ENCODE measurements around the gene TBCD.

Gene TBCD

DNA sequence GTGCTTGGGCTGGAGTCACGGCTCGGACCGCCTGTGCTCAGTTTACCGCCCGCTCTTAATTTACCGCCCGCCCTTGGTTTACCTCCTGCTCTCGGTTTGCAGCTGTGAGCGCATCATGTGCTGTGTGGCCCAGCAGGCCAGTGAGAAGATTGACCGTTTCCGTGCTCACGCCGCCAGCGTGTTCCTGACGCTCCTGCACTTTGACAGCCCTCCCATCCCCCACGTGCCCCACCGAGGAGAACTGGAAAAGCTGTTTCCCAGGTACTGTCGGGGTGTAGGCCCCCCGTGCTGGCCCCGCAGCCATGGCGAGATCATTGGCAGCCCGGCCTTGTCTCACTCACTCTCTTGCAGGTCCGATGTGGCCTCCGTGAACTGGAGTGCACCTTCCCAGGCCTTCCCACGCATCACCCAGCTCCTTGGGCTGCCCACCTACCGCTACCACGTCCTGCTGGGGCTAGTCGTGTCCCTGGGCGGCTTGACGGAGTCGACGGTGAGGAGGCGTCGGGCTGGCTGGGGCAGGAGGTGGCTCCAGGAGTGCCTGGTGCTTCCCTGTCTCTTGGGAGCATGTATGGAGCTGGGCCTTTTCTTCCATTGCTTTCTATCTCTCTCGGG is 177.3 kb downstream of the TBCD start:
- TF ChIP-seq, protein P1, sequence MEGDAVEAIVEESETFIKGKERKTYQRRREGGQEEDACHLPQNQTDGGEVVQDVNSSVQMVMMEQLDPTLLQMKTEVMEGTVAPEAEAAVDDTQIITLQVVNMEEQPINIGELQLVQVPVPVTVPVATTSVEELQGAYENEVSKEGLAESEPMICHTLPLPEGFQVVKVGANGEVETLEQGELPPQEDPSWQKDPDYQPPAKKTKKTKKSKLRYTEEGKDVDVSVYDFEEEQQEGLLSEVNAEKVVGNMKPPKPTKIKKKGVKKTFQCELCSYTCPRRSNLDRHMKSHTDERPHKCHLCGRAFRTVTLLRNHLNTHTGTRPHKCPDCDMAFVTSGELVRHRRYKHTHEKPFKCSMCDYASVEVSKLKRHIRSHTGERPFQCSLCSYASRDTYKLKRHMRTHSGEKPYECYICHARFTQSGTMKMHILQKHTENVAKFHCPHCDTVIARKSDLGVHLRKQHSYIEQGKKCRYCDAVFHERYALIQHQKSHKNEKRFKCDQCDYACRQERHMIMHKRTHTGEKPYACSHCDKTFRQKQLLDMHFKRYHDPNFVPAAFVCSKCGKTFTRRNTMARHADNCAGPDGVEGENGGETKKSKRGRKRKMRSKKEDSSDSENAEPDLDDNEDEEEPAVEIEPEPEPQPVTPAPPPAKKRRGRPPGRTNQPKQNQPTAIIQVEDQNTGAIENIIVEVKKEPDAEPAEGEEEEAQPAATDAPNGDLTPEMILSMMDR (conservative IDR thresholded peaks at IDR 0.05), result no peak
- no peak overlapping the region for H3K27ac ChIP-seq

- H3K27ac ChIP-seq, result no peak overlapping the region
- TF ChIP-seq, protein P1 (conservative IDR thresholded peaks at IDR 0.05), result no peak
Measured at GRCh38 chr17:82929676-82930042, 177.8 kb downstream of the TBCD start.

GRCh38 chr17:82930043-82930923 is 178.4 kb downstream of the TBCD start:
- TF ChIP-seq, protein P1 (conservative IDR thresholded peaks at IDR 0.05), result no peak
- H3K27ac ChIP-seq, result no peak overlapping the region

DNA sequence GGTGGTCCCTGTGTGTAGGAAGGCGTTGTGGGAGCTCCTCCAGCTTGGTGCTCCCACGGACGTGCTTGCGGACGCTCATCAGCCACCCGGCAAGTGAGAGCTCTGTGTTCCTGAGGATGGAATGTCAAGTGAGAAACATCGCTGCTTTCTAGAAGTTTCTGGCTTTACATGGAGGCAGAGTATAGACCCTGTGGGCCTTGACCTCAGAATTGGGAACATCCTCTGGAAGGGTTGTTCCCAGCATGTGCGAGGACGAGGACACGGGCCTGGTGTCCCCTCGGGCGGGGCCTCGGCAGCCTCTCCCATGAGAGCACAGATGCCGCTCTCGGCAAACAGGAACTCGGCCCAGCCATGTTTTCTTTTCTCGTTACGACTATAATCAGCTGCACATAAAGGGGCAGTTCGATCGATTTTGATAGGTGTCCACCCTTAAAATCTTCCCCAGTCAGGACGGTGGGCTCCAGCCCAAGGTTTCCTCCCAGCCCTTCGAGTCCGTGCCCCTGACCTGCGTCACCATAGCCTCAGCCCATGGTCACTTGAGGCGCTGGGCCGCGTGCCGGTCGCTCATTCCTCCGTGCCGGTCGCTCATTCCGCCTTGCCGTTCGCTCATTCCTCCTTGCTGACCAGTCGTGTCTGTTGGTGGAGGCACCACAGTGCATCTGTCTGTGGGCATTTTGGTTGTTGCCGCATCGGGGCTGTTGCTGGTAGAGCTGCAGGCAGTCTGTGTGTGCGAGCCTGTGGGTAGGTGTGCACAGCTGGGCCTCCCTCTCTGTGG is 179.2 kb downstream of the TBCD start:
- H3K27ac ChIP-seq, result no peak overlapping the region
- TF ChIP-seq, protein P1 (conservative IDR thresholded peaks at IDR 0.05), result no peak

DNA sequence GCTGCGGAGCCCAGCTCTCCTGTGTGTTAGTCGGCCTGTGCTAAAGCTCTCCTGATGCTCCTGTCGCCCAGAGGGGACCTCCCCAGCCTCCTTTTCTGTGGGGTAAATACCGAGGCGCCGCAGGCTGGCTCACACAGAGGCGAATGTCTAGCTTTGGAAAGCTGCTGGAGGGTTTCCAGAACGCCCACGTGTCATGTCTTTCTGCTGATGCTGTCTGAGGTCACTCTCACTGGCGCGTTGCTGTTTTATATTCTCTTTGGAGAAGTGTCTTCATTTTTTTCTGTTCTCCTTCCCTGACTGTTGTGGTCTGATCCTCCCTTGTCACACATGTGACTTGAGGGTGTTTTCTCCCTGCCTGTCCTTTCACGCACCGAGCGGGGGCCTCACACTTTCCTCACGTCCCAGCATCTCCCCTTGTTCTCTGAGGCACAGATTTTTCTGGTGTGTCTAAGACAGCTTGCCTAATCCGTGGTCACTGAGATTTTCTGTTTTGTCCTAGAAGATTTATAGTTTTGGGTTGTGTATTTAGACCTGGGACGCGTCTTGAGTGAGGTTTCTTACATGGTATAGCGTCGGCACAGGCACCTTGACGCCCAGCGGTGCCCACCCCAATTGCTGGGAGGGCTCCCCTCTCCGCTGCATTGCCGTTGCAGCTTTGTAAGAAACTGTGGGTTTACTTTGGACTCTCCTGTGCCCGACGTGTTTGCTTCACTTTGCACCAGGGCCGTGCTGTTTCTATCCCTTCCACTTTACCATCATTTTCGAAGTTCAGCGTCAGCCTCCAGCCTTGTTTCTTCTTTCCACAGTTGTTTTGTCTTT is 180.0 kb downstream of the TBCD start:
- no peak overlapping the region for H3K27ac ChIP-seq
- TF ChIP-seq, protein P1 (conservative IDR thresholded peaks at IDR 0.05), result no peak

DNA sequence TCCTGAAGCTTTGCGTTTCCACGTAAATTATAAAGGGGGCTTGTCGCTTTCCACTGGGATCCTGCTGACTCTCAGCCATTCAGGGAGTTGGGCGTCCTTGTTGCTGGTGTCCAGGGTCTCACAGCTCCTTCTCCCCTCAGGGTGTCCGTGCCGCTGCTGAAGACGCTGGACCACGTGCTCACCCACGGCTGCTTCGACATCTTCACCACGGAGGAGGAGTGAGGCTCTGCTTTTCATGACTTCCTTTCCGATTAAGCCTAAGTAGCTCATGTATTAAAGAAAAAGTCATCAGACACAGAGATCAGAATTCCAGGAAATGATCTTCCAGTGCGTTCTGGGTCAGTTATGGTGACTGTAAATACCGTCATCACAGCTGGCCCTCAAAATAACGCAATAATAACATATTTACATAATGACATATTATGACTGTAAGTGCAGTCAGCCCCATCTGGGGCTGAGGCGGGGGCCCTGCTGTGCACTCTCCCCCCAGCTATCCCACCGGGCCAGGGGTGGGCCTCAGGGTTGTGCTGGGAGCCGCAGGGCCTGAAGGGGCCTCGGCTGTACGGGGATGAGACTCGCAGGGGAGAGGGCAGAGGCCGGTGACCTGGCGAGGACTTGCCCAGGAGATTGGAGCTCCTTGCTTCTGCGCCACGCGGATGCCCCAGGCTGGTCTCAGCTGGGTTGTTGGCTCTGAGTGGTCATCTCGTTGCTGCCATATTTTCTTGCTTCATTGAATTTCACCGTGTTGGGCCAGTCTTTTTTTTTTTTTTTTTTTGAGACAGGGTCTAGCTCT is 180.8 kb downstream of the TBCD start:
- no peak overlapping the region for H3K27ac ChIP-seq
- TF ChIP-seq, protein P1 (conservative IDR thresholded peaks at IDR 0.05), result no peak

Data from VCaP (cell line).